ENCODE measurements around the gene CALY.
A peak's percentile ranks its signal among the peaks of the same experiment; 100 is the strongest.

The CALY gene

GRCh38 chr10:133281628-133282372, 54.9 kb downstream of the CALY start:
- DNase-seq, result no peak

- no peak for DNase-seq
These were observed 55.6 kb downstream of the CALY start for GRCh38 chr10:133281084-133281483.

- DNase-seq, result no peak
These were observed 56.2 kb downstream of the CALY start for GRCh38 chr10:133280391-133281059.

GRCh38 chr10:133279326-133280226, 57.1 kb downstream of the CALY start:
- peak; percentile 62 for DNase-seq

GRCh38 chr10:133278577-133279265, 58.0 kb downstream of the CALY start:
- peak; percentile 81 for DNase-seq

GRCh38 chr10:133277993-133278576, 58.6 kb downstream of the CALY start:
- DNase-seq, result peak; percentile 58

- DNase-seq, result no peak
These were observed 59.3 kb downstream of the CALY start for GRCh38 chr10:133277277-133277992.

- DNase-seq, result no peak
These were observed 60.1 kb downstream of the CALY start, which contains the start of gene ADAM8 for GRCh38 chr10:133276435-133277201. ADAM8 (minus strand) TSS chr10:133276868; CDS start chr10:133276817, 51 bp downstream.

- no peak for DNase-seq
These were observed 60.6 kb downstream of the CALY start for GRCh38 chr10:133276100-133276434.

- no peak for DNase-seq
These were observed 61.0 kb downstream of the CALY start for GRCh38 chr10:133275684-133276092.

- DNase-seq, result peak; percentile 25
These were observed 61.7 kb downstream of the CALY start for GRCh38 chr10:133274751-133275683.

Data from inflammatory macrophage treated with lipopolysaccharide for 4 hours (primary cell).